Superior temporal gyrus (tissue), 1 donor: ENCODE measurements around the gene FBLN7.
"Not testable (repeated sequence)": the region's sequence is repeated elsewhere in the genome, so short reads cannot be mapped to it uniquely, and the experiment has no call there.

ENCODE experiments used
- DNase-seq: peaks from one replicate; pipeline ENCODE4 v3.0.0-alpha.2; 2016; ENCODE audit errors: extremely low spot score

Gene FBLN7, protein sequence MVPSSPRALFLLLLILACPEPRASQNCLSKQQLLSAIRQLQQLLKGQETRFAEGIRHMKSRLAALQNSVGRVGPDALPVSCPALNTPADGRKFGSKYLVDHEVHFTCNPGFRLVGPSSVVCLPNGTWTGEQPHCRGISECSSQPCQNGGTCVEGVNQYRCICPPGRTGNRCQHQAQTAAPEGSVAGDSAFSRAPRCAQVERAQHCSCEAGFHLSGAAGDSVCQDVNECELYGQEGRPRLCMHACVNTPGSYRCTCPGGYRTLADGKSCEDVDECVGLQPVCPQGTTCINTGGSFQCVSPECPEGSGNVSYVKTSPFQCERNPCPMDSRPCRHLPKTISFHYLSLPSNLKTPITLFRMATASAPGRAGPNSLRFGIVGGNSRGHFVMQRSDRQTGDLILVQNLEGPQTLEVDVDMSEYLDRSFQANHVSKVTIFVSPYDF

DNA sequence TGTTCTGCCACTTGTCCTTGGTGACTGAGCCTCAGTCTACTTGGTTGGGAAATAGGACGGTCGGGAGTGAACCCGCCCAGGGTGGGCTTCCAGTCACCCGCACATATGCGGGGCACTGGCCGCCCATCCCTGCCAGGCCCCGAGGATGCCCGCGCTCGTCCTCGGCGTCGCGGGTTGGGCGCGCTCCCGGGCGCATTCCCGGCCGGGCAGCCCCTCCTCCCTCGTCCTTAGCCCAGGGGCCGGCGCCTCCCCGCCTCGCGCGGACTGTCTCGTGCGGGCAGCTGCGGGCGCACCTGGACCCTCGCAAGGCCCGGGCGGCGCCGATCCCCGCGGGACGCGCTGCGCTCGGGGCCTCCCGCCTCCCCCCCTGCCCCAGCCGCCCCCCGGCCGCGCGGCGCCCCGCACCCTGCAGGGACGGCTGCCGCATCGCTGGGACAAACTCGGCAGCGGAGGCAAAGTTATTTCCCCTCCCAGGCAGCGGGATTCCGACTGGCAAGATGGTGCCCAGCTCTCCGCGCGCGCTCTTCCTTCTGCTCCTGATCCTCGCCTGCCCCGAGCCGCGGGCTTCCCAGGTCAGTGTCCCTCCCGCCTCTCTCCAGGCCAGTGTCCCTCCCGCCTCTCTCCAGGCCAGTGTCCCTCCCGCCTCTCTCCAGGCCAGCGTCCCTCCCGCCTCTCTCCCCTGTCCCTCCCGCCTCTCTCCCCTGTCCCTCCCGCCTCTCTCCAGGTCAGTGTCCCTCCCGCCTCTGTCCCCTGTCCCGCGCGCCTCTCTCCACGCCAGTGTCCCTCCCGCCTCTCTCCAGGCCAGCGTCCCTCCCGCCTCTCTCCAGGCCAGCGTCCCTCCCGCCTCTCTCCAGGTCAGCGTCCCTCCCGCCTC, at the start of gene FBLN7:
TSS of gene FBLN7 (plus strand) at position 227 of the 874 bp plus-strand sequence. CDS start at position 498, 271 bp downstream.
- no peak for DNase-seq

DNA sequence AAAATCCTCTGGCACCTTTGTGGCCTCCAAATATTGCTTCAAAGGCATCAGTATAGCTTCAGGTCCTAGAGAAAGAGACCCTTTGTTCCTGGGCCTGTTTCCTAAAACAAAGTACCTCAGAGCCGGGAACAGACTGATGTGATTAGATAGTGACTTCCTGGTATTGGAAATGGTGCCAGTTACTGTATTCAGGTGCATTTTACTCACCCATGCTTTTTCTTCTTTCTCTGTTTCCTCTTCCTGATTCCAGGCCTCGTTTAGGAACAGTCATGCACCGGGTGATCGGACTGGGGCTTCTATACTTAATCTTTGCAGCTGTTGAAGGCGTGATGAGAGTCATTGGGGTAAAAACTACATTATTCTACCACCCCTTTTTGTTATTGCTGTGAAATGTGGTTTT, 48.8 kb upstream of the FBLN7 start:
- DNase-seq = no peak

DNA sequence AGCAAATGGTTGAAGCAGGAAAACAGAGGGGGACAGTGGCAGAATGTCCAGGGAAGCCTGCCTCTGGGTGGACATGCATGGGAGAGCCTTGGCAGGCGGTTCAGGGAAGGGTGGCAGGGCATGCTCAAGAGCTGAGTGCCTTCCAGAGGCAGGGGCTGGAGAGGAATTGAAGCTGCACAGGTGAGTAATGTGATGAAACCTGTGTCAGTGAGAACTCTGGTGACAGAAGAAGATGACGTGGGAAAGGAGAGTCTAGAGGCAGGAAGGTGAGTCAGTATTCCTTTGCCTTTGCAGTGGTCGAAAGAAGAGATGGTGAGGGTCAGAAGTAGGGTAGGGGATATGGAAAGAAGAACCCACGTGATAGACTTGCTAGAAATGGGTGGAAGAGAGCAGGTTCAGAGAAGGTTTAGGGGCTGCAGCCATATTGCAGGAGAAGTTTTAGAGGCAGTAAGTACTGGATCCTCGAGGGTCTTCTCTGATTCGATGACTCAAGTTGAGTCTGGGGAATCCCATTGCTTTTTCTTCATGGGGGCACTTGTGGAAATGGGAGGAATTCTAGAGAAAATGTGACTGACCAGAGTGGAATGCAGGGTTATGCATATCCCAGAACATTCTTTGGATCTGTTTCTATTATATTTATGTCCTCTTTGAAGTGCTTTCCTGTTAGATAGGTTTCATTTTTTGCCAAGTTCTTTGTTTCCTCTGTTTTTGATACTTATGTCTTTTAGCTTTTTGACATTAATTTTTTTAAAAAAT, 45.7 kb upstream of the FBLN7 start:
- DNase-seq = no peak

DNA sequence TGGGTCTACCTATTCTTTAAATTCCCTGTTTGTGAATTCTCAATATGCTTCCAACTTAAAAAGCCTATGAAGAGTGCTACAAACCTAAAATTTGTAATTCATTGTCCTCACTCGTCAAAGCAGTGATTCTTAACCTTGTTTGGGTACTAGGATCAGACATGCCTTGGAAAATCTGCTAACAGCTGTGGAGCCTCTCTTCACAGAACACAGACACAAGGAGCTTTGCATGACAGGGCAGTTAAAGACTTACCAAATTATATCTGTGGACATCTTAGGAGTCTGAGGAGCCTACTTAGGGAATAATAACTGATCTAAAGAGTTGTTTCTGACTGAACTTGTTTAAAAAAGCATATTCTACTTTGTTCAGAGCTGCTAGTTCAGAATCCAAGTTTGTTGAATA, 45.0 kb upstream of the FBLN7 start:
- DNase-seq = no peak

DNA sequence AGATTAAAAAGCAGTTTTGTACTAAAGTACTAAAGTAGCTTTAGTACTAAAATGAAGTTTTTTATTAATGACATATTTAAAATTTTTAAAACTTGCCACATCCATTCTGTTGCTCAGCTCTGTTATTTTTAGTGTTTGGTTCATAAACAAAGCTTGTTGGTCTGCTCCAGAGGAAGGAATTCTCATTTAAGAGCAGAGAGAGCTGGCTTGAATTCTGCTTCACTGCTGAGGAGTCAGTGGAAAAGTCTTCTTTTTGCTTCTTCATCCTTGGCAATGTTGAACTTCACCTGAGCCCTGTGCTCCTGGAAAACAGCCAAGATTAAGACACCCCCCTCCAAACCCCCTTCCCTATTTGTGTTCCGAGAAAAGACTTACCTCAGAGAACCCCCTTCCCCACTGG, 42.5 kb upstream of the FBLN7 start:
- DNase-seq = no peak

DNA sequence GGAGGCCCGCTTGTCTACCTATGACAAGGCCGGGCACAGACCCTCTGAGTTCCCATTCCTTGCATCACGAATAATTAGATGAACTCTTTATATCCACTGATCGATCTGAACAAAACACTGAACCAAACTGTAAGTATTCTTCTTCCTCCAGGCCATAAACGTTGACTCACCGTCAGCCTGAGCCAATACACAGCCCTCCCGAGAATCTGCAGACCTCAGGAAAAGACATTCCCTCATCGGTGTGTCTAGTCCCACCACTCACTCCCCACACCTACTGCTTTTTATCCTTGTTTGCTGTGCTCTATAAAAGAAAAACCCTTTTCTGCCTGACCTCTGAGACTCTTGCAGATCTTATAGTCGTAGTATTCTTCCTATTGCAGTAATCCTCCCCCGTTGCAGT, 42.1 kb upstream of the FBLN7 start:
- DNase-seq = no peak

DNA sequence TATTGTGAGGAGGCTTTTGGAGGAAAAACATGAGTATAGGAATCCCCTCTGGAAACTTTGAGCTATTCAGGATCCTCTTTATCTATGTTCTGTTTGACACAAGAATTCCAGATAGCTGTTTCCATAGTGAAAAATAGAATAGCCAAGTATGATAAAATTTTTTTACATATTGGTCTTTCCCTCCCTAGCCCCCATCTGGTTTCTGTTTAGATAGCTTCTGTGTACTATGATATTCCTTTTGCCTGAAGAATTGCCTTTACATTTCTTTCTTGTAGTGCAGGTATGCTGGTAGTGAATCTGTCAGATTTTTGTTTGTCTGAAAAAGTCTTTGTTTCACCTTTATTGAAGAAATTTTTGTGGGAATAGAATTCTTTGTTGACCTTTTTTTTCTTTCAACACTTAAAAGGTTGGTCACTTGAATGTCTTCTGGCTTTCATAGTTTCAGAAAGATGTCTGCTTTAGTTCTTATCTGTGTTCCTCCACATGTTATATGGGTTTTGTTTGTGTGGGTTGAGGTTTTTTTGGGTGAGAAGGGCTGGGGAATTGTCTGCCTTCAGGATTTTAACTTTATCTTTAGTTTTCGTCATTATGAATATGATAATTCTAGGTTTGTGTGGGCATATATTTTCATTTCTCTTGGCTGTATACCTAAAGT, 29.9 kb upstream of the FBLN7 start:
- no peak for DNase-seq

DNA sequence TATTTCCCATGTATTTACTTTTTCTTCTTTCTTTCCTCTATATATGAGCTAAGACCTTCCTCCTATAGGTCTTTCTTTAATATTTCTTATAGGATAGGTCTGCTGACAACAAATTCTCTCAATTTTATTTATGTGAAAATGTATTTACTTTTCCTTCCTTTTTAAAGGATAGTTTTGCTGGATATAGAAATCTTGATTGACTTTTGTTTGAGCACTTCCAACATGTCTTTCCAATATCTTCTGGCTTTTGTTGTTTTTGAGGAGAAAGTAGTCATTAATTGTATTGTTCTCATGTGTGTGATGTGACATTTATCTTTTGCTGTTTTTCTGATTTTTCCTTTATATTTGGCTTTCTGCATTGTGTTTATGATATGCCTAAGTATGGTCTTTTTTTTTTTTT, 28.9 kb upstream of the FBLN7 start:
- no peak for DNase-seq

DNA sequence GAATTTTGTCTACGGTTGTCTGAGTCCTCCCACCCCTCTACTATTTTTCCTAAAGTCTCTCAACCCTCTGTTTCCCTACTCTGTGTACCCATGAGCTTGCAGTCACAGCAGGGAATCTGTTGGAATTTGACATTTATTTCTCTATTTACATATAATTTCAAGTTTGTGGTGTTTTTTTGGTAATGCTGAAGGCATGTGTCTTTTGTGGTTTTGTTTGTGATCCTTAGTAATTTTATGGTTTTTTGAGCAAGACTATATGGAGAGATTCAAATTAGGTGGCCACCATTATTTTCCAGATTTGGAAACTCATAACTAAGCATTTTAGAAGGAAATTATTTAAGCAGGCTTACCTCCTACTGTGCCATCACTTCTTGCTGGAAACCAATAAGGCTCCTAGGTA, 27.2 kb upstream of the FBLN7 start:
- DNase-seq = no peak

DNA sequence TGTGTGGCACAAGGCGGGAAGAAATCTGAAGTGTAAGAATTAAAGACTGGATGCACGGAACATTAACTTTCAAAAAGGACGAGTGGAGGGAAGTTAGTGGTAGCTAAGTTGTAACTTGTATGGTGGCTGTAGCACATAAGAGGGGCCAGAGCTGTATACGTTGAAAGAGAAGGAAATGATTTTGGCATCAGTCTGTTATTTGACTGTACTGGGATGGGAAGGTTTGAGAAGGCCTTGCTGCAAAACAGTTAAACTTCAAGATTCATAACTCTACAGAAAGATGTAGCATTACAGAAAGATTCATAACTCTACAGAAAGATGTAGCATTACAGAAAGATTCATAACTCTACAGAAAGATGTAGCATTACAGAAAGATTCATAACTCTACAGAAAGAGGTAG, 24.8 kb upstream of the FBLN7 start:
- not testable (repeated sequence) for DNase-seq

DNA sequence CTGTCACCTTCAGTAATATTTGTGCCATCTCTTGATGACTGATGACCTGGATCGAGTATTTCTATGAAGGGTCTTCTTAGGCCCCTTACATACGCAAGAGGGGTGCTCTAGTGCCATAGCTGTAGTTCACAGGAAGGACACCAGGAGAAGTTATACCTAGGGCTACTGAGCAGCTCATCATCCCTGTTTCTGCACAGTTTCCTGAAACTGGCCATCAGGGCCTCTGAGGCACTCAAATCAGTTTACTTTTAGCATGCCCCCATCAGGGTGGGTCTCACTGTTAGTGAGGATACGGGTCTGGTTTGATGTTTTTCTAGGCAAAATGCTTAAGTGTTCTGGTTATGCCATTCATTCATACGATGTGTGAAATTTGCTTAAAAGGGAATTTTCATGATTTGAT, 20.0 kb upstream of the FBLN7 start:
- no peak for DNase-seq

DNA sequence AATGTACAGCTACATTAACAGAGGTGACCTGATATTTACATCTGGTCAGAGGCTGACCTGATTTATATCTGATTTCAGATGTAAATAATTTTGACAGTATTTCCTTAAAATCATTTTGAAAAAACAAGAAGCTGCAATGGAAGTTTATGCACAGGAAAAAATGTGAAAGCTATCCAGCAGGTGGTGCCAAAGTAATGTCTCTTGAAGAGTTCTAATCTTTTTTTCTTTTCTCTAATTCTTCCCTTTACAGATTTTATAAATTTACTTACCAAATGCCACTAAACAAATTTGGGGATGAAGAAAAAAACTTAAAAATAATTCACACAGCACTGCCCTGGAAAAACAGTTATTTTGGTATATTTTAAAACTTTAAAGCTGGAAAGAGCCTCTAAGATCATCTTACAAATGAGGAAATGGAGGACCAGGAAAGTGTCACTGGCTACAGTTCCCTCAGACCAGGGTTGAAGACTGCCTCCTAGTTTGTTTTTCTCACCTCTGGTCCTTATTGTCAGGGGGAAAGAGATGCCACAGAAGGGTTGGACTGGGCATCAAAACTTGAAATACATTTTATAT, 16.4 kb upstream of the FBLN7 start:
- peak; percentile 80 for DNase-seq

DNA sequence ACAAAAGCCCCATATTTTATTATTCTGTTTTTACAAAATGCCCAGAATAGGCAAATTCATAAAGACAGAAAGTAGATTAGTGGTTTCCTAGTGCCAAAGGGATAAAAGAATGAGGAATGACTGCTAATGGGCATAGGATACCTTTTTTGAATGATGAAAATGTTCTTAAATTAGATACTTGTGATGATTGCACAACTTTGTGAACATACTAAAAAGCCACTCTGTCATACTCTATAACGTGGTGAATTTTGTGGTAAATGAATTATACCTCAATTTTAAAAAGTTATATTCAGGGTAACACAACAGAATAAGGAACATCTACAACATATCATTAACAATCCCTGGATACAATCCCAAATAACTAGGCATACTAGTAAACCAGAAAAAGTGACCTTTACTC, 9.1 kb upstream of the FBLN7 start:
- no peak for DNase-seq

DNA sequence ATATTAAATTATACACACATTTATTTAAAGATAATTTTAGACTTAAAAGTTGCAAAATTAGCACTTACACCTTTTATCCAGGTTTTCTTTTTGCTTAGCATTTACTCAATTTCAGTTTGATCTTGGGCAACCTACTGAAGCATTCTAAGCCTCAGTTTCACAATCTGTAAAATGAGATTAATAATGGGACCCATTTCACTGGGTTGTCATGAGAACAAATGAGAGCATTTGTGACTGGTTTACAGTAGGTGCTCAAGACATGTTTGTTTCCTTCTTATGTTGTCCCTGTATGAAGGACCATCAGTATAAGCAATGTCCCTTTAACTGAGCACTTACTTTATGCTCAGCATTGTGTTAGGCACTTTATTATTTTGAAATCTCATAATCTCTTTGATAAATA, 4.8 kb upstream of the FBLN7 start:
- DNase-seq = no peak

DNA sequence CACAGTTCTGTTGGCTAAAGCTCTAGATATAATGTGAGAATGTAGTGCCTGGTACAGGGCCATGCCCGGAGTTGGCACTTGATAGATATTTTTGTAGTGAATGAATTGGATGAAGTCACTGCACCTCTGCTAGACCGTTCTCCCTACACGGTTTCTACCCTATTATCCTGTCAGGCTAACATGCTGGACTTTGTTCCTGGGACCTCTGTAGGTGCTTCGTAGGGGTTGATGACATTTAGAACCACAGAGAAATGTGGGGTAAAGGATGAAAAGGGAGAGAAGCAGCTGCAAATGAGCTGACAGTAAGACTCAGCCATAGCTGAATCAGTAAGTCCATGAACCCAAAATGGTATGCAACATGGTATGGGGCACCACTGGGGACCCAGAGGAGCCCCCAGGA, 4.1 kb upstream of the FBLN7 start:
- DNase-seq = no peak

DNA sequence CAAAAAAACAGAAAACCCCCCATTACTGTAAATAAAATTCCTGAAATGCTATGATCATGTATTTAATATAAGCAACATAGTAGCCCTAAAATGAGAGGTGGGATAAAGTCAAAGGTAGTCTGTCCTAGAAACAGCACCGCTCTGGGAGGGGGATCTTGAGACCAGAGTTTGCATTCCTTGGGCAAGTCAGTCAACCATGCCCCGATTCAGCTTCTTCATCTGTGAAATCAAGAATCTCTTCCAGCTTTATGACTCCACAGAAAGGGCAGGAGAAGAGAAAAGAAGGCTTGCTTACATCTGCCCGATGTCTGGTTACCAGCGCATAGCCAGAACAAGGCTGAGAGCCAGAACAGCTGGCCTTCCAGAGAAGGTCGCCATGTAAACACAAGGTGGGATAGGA, 2.1 kb upstream of the FBLN7 start:
- DNase-seq = no peak

DNA sequence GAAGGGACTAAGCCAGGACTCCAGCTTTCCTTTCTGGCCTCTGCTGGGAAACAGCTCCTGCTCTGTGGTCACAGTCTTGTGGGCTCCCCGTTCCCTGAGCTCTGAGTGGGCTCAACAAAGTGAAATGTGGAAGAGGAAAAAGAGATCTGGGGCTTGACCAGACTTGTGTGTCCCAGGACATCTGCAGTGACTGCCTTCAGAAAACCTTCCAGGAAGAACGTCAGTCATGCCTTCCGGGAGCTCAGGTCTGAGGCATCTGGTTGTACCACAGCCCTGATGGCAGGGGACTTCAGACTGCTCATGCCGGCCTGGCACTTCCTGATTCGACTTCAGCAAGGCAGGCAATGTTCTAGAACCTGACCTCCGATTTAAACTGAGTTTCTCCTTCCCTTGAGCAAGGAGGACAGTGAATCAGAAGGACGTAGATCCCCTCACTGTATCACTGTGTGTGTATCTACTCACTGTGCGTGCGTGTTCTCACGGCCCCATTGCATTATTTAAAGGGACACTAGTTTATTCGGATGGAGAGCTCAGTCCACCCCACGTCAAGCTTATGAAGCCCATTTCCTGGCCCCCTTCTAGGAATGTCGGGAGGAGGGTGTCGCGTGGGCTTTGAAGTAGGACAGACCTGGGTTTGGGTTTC, 548 bp upstream of the FBLN7 start:
- no peak for DNase-seq

DNA sequence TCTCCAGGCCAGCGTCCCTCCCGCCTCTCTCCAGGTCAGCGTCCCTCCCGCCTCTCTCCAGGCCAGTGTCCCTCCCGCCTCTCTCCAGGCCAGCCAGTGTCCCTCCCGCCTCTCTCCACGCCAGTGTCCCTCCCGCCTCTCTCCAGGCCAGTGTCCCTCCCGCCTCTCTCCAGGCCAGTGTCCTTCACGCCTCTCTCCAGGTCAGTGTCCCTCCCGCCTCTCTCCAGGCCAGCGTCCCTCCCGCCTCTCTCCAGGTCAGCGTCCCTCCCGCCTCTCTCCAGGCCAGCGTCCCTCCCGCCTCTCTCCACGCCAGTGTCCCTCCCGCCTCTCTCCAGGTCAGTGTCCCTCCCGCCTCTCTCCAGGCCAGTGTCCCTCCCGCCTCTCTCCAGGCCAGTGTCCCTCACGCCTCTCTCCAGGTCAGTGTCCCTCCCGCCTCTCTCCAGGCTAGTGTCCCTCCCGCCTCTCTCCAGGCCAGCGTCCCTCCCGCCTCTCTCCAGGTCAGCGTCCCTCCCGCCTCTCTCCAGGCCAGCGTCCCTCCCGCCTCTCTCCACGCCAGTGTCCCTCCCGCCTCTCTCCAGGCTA, 939 bp downstream of the FBLN7 start:
- DNase-seq = not testable (repeated sequence)

DNA sequence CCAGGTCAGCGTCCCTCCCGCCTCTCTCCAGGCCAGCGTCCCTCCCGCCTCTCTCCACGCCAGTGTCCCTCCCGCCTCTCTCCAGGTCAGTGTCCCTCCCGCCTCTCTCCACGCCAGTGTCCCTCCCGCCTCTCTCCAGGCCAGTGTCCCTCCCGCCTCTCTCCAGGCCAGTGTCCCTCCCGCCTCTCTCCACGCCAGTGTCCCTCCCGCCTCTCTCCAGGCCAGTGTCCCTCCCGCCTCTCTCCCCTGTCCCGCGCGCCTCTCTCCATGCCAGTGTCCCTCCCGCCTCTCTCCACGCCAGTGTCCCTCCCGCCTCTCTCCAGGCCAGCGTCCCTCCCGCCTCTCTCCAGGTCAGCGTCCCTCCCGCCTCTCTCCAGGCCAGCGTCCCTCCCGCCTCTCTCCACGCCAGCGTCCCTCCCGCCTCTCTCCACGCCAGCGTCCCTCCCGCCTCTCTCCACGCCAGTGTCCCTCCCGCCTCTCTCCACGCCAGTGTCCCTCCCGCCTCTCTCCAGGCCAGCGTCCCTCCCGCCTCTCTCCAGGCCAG, 1.5 kb downstream of the FBLN7 start:
- not testable (repeated sequence) for DNase-seq

DNA sequence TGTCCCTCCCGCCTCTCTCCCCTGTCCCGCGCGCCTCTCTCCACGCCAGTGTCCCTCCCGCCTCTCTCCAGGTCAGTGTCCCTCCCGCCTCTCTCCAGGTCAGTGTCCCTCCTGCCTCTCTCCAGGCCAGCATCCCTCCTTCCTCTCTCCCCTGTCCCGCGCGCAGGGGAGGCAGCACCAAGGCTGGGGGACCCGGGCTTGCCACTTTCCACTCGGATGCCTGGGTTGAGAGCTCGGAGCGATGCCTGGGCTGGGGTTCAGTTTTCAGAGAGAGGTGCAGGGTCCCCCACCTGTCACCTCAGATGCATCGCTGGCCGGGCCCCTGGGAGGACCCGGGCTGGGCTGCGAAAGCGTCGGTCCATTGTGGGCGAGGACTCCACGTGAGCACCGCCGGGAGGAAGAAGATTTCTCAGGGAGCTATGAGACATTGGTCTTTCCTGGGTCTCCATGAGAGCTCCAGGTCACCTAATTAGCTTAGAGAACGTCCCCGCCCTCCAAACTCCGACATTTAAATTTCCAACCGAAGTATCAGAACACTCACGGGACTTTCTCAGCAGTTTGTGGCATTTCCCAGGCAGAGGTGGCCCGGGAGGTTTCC, 2.1 kb downstream of the FBLN7 start:
- DNase-seq = no peak
